Small intestine (tissue), 7 donors: ENCODE data around the gene CDIP1. TPM values are rescaled to one million over a fixed set of nuclear protein-coding genes. Genes with fewer than 3 reads are reported as not detected.

Experiments used
- DNase-seq, 2 donors: peaks; one replicate each; pipeline versions ENCODE4 v3.0.0 to v3.0.0-alpha.2; 2013
- FAIRE-seq: peaks from 2 replicates; lab custom pipeline; 2012; peaks lifted over from hg19 to GRCh38; lab: Jason Lieb, UNC
- H3K27ac ChIP-seq, 3 donors: one replicate each; pipeline ENCODE4 v1.5.1; 2013; ENCODE audit warnings: low read length in 2 of 3, mild to moderate bottlenecking in 2 of 3, control low read depth in 1 of 3, inconsistent platforms in 1 of 3, low read depth in 1 of 3, moderate library complexity in 1 of 3
- H3K27me3 ChIP-seq, 3 donors: one replicate each; pipeline ENCODE4 v1.6.1; 2013; ENCODE audit warnings: low read length in 3 of 3, inconsistent platforms in 1 of 3; ENCODE audit not compliant: control insufficient read depth in 3 of 3, insufficient read depth in 3 of 3
- H3K36me3 ChIP-seq, 3 donors: one replicate each; pipeline ENCODE4 v1.6.1; 2013; ENCODE audit warnings: low read length in 3 of 3, inconsistent platforms in 1 of 3, low read depth in 1 of 3, mild to moderate bottlenecking in 1 of 3, moderate library complexity in 1 of 3; ENCODE audit not compliant: control insufficient read depth in 3 of 3, insufficient read depth in 2 of 3
- H3K4me1 ChIP-seq, 3 donors: one replicate each; pipeline ENCODE4 v1.6.1; 2013; ENCODE audit warnings: low read length in 2 of 3, inconsistent platforms in 1 of 3, low read depth in 1 of 3, mild to moderate bottlenecking in 1 of 3, moderate library complexity in 1 of 3; ENCODE audit not compliant: control insufficient read depth in 3 of 3, insufficient read depth in 2 of 3
- H3K4me3 ChIP-seq, 3 donors: one replicate each; pipeline ENCODE4 v1.5.1; 2013; ENCODE audit warnings: low read length in 3 of 3, control low read depth in 1 of 3, inconsistent platforms in 1 of 3, low read depth in 1 of 3, mild to moderate bottlenecking in 1 of 3, moderate library complexity in 1 of 3
- H3K9me3 ChIP-seq, 2 donors: one replicate each; pipeline ENCODE4 v1.6.1; 2013; ENCODE audit warnings: low read depth in 1 of 2, low read length in 1 of 2; ENCODE audit not compliant: control insufficient read depth in 2 of 2, insufficient read depth in 1 of 2
- WGBS, 3 donors: extraction: QIAGEN DNeasy Blood & Tissue Kit; methylation state at CpG; one replicate each; pipeline ENCODE4 v1.1.7; 2013; 5-methylcytosine and 5-hydroxymethylcytosine counted together
- polyA plus RNA-seq, 4 donors: library from polyadenylated mRNA; stranded (reverse) in 3 of 4; unstranded in 1 of 4; fragments of 200-250 nt in 3 of 4; fragments of 120-200 nt in 1 of 4; gene quantifications; one replicate each; pipeline versions ENCODE4 v1.2.1 to v1.2.3, GENCODE V29; 2013
- donor health status: healthy with polysubstance abuse.
- donor health status: control.
- donor health status: control.
- donor health status: Bipolar disorder and iron deficiency.
- donor health status: healthy.

Gene CDIP1
- polyA plus RNA-seq, 4 donors: 26.5 to 49.9 (median 42.3) TPM

GRCh38 chr16:4517812-4518680 is 20.5 kb downstream of the CDIP1 start:
- DNase-seq (peak in 1 of 2 donors; percentile 30), FAIRE-seq (no peak)
- H3K36me3 ChIP-seq: peaks cover 0 to 48% (median 3%) of the 10 kb centered on the region in 3 donors
- WGBS, 3 donors: 70 to 74% (median 70%) methylated on average over 12 of the region's 12 CpGs
- H3K27me3 ChIP-seq: no peaks in the 10 kb centered on the region
- no peaks in the 10 kb centered on the region for H3K9me3 ChIP-seq
- no peak overlapping the region for H3K27ac ChIP-seq
- H3K4me3 ChIP-seq: no peak overlapping the region
- H3K4me1 ChIP-seq: peaks cover 0 to 6% (median 5%) of the 10 kb centered on the region in 3 donors

GRCh38 chr16:4515611-4516233 is 22.9 kb downstream of the CDIP1 start:
- no peak for DNase-seq
- Histone ChIP-seq H3K4me1 (peaks cover 0 to 14% (median 6%) of the 10 kb centered on the region in 3 donors), H3K27me3 (no peaks in the 10 kb centered on the region), H3K27ac (peak overlapping the region in 1 of 3 donors; percentile 79), H3K4me3 (no peak overlapping the region), H3K9me3 (no peaks in the 10 kb centered on the region), H3K36me3 (peaks cover 3 to 51% (median 16%) of the 10 kb centered on the region in 3 donors)
- WGBS, 3 donors: 34 to 71% (median 54%) methylated on average over 5 of the region's 5 CpGs
- no peak for FAIRE-seq

- DNase-seq: no peak
- 46 to 58% (median 51%) methylated on average over 6 to 7 of the region's 7 CpGs for WGBS, 3 donors
- Histone ChIP-seq H3K4me3 (no peak overlapping the region), H3K36me3 (peaks cover 7 to 60% (median 21%) of the 10 kb centered on the region in 3 donors), H3K9me3 (no peaks in the 10 kb centered on the region), H3K27me3 (no peaks in the 10 kb centered on the region), H3K4me1 (peaks cover 0 to 14% (median 6%) of the 10 kb centered on the region in 3 donors), H3K27ac (peak overlapping the region in 2 of 3 donors; percentile 66 to 70)
- no peak for FAIRE-seq
These were observed 24.0 kb downstream of the CDIP1 start for GRCh38 chr16:4514606-4515005.

- DNase-seq (no peak), FAIRE-seq (no peak)
- Histone ChIP-seq H3K9me3 (no peaks in the 10 kb centered on the region), H3K36me3 (peaks cover 9 to 68% (median 24%) of the 10 kb centered on the region in 3 donors), H3K27ac (peak overlapping the region in 2 of 3 donors; percentile 66 to 70), H3K4me1 (peaks cover 0 to 14% (median 6%) of the 10 kb centered on the region in 3 donors), H3K4me3 (no peak overlapping the region), H3K27me3 (no peaks in the 10 kb centered on the region)
- 92 to 97% (median 96%) methylated on average over 7 of the region's 7 CpGs for WGBS, 3 donors
These were observed 24.7 kb downstream of the CDIP1 start for GRCh38 chr16:4513881-4514280.

GRCh38 chr16:4513086-4513860 is 25.3 kb downstream of the CDIP1 start:
- peaks cover 0 to 14% (median 6%) of the 10 kb centered on the region in 3 donors for H3K4me1 ChIP-seq
- no peaks in the 10 kb centered on the region for H3K27me3 ChIP-seq
- DNase-seq (no peak), FAIRE-seq (no peak)
- H3K4me3 ChIP-seq: no peak overlapping the region
- H3K27ac ChIP-seq: no peak overlapping the region
- H3K9me3 ChIP-seq: no peaks in the 10 kb centered on the region
- WGBS, 3 donors: 84 to 89% (median 88%) methylated on average over 16 to 19 of the region's 19 CpGs
- peaks cover 9 to 72% (median 25%) of the 10 kb centered on the region in 3 donors for H3K36me3 ChIP-seq

- no peak for DNase-seq
- no peak overlapping the region for H3K27ac ChIP-seq
- peaks cover 0 to 14% (median 6%) of the 10 kb centered on the region in 3 donors for H3K4me1 ChIP-seq
- no peaks in the 10 kb centered on the region for H3K27me3 ChIP-seq
- 93 to 96% (median 93%) methylated on average over 10 of the region's 10 CpGs for WGBS, 3 donors
- peaks cover 16 to 74% (median 33%) of the 10 kb centered on the region in 3 donors for H3K36me3 ChIP-seq
- no peak for FAIRE-seq
- no peak overlapping the region for H3K4me3 ChIP-seq
- H3K9me3 ChIP-seq: no peaks in the 10 kb centered on the region
These were observed 26.1 kb downstream of the CDIP1 start for GRCh38 chr16:4512473-4512872.

- peak; percentile 67 to 78 for DNase-seq
- peaks cover 16 to 81% (median 34%) of the 10 kb centered on the region in 3 donors for H3K36me3 ChIP-seq
- no peaks in the 10 kb centered on the region for H3K27me3 ChIP-seq
- H3K4me1 ChIP-seq: peaks cover 0 to 14% (median 6%) of the 10 kb centered on the region in 3 donors
- H3K9me3 ChIP-seq: no peaks in the 10 kb centered on the region
- no peak for FAIRE-seq
- WGBS, 3 donors: 44 to 58% (median 48%) methylated on average over 8 to 9 of the region's 9 CpGs
- H3K4me3 ChIP-seq: no peak overlapping the region
- H3K27ac ChIP-seq: peak overlapping the region in 2 of 3 donors; percentile 32 to 71
These were observed 27.0 kb downstream of the CDIP1 start for GRCh38 chr16:4511441-4512082.
